HG02840 (cell line): ENCODE measurements around the gene SLC11A1.

Source experiments
- ATAC-seq: cut with Tn5 transposase; IDR thresholded peaks from one replicate; pipeline ENCODE4 v1.9.1; 2021; ENCODE audit warnings: mild to moderate bottlenecking, moderate library complexity, moderate number of reproducible peaks; ENCODE audit not compliant: unreplicated experiment, low FRiP score

SLC11A1 gene

GRCh38 chr2:218392459-218392858 is 10.4 kb downstream of the SLC11A1 start:
- ATAC-seq = no peak

- ATAC-seq = no peak
These were observed 10.9 kb downstream of the SLC11A1 start for GRCh38 chr2:218392891-218393462.

- no peak for ATAC-seq
These were observed 11.7 kb downstream of the SLC11A1 start for GRCh38 chr2:218393750-218394290.

- no peak for ATAC-seq
These were observed 12.4 kb downstream of the SLC11A1 start for GRCh38 chr2:218394298-218395089.

- ATAC-seq = no peak
These were observed 13.0 kb downstream of the SLC11A1 start for GRCh38 chr2:218395090-218395444.

GRCh38 chr2:218395456-218395825 is 13.4 kb downstream of the SLC11A1 start:
- ATAC-seq = no peak

- ATAC-seq = peak; percentile 38
These were observed 14.0 kb downstream of the SLC11A1 start for GRCh38 chr2:218395826-218396687.

GRCh38 chr2:218396688-218397462 is 14.8 kb downstream of the SLC11A1 start:
- no peak for ATAC-seq

- ATAC-seq = no peak
These were observed 15.4 kb downstream of the SLC11A1 start for GRCh38 chr2:218397463-218397819.

GRCh38 chr2:218397820-218398436 is 15.9 kb downstream of the SLC11A1 start:
- no peak for ATAC-seq

- ATAC-seq = peak; percentile 0
These were observed 16.6 kb downstream of the SLC11A1 start for GRCh38 chr2:218398437-218399390.

GRCh38 chr2:218399391-218400166 is 17.5 kb downstream of the SLC11A1 start, which contains the start of gene CTDSP1:
TSS of gene CTDSP1 (plus strand) at chr2:218399868. CDS start at chr2:218400091, 223 bp downstream.
- ATAC-seq = peak; percentile 37

GRCh38 chr2:218400167-218400929 is 18.3 kb downstream of the SLC11A1 start:
- no peak for ATAC-seq

- no peak for ATAC-seq
These were observed 19.1 kb downstream of the SLC11A1 start for GRCh38 chr2:218400930-218401881.

- ATAC-seq = no peak
These were observed 19.8 kb downstream of the SLC11A1 start for GRCh38 chr2:218401890-218402289.

GRCh38 chr2:218402491-218402901 is 20.4 kb downstream of the SLC11A1 start:
- no peak for ATAC-seq
